Liver (tissue), 9 donors: Measurements from ENCODE around the gene CDH7. TPM values are rescaled to one million over a fixed set of nuclear protein-coding genes. Genes with fewer than 3 reads are reported as not detected.

Source experiments
- DNase-seq: peaks from one replicate; pipeline ENCODE4 v3.0.0-alpha.2; 2017; ENCODE audit warnings: low spot score
- H3K27ac ChIP-seq, 2 donors: one replicate each; pipeline ENCODE4 v1.7.0; 2013; ENCODE audit warnings: inconsistent platforms in 2 of 2, low read length in 2 of 2, control low read depth in 1 of 2, low read depth in 1 of 2, mild to moderate bottlenecking in 1 of 2
- H3K27me3 ChIP-seq, 4 donors: one replicate each; pipeline versions ENCODE4 v1.6.1 to v1.7.0; 2013; ENCODE audit warnings: low read length in 3 of 4, inconsistent platforms in 1 of 4, mild to moderate bottlenecking in 1 of 4, moderate library complexity in 1 of 4; ENCODE audit not compliant: control insufficient read depth in 4 of 4, insufficient read depth in 4 of 4
- H3K36me3 ChIP-seq, 4 donors: one replicate each; pipeline versions ENCODE4 v1.6.1 to v1.7.0; 2013; ENCODE audit warnings: low read length in 3 of 4, mild to moderate bottlenecking in 3 of 4, low read depth in 1 of 4, moderate library complexity in 1 of 4; ENCODE audit not compliant: control insufficient read depth in 4 of 4, insufficient read depth in 3 of 4
- H3K4me1 ChIP-seq, 4 donors: one replicate each; pipeline versions ENCODE4 v1.6.1 to v1.7.0; 2013; ENCODE audit warnings: low read length in 3 of 4, mild to moderate bottlenecking in 3 of 4, moderate library complexity in 1 of 4; ENCODE audit not compliant: control insufficient read depth in 4 of 4, insufficient read depth in 4 of 4
- H3K4me3 ChIP-seq, 3 donors: one replicate each; pipeline versions ENCODE4 v1.6.1 to v1.7.0; 2013; ENCODE audit warnings: low read length in 3 of 3, control low read depth in 1 of 3, low read depth in 1 of 3, mild to moderate bottlenecking in 1 of 3
- H3K9ac ChIP-seq, 2 donors: one replicate each; pipeline ENCODE4 v1.7.0; 2013; ENCODE audit warnings: low read length in 2 of 2, mild to moderate bottlenecking in 2 of 2, moderate library complexity in 2 of 2, control low read depth in 1 of 2, low read depth in 1 of 2
- H3K9me3 ChIP-seq, 4 donors: one replicate each; pipeline versions ENCODE4 v1.6.1 to v1.7.0; 2013; ENCODE audit warnings: low read length in 3 of 4; ENCODE audit not compliant: control insufficient read depth in 4 of 4
- CTCF ChIP-seq: fragments of 150-350 bp; IDR thresholded peaks from 2 replicates; pipeline ENCODE4 v1.5.1; 2017; ENCODE audit warnings: improper control_type of control experiment, low read depth, low read length; ENCODE audit not compliant: missing input control
- FOXA1 ChIP-seq: IDR thresholded peaks from 2 replicates; pipeline ENCODE4 v1.6.1; 2016; ENCODE audit warnings: antibody characterized with exemption
- GABPA ChIP-seq, 2 donors: IDR thresholded peaks in 1 of 2; conservative IDR thresholded peaks in 1 of 2; 2 replicates each; pipeline ENCODE4 v1.6.1; 2016; ENCODE audit warnings: antibody characterized with exemption in 2 of 2, mild to moderate bottlenecking in 1 of 2, moderate library complexity in 1 of 2
- HNF4G ChIP-seq: IDR thresholded peaks from 2 replicates; pipeline ENCODE4 v1.6.1; 2016; ENCODE audit warnings: antibody characterized with exemption
- JUND ChIP-seq, 2 donors: IDR thresholded peaks; 2 replicates each; pipeline ENCODE4 v1.6.1; 2016; ENCODE audit warnings: antibody characterized with exemption in 2 of 2
- NR2F2 ChIP-seq: IDR thresholded peaks from 2 replicates; pipeline ENCODE4 v1.6.1; 2016; ENCODE audit warnings: antibody characterized with exemption
- RAD21 ChIP-seq, 2 donors: IDR thresholded peaks; 2 replicates each; pipeline ENCODE4 v1.6.1; 2016; ENCODE audit warnings: antibody characterized with exemption in 2 of 2, mild to moderate bottlenecking in 2 of 2
- REST ChIP-seq: IDR thresholded peaks from 2 replicates; pipeline ENCODE4 v1.6.1; 2016; ENCODE audit warnings: antibody characterized with exemption, mild to moderate bottlenecking
- SP1 ChIP-seq: IDR thresholded peaks from 2 replicates; pipeline ENCODE4 v1.6.1; 2018; ENCODE audit warnings: antibody characterized with exemption, mild to moderate bottlenecking
- YY1 ChIP-seq: IDR thresholded peaks from 2 replicates; pipeline ENCODE4 v1.6.1; 2016; ENCODE audit warnings: antibody characterized with exemption, mild to moderate bottlenecking
- ZBTB33 ChIP-seq: IDR thresholded peaks from 2 replicates; pipeline ENCODE4 v1.6.1; 2016; ENCODE audit warnings: antibody characterized with exemption
- WGBS: extraction: QIAGEN DNeasy Blood & Tissue Kit; methylation state at CpG from one replicate; pipeline ENCODE4 v1.1.7; 2013; 5-methylcytosine and 5-hydroxymethylcytosine counted together
- polyA plus RNA-seq, 2 donors: library from polyadenylated mRNA; stranded (reverse) in 1 of 2; unstranded in 1 of 2; fragments of 200-250 nt in 1 of 2; fragments of >200 nt in 1 of 2; fragmentation: Nextera tagmentation in 1 of 2; extraction: Ambion mirVana in 1 of 2; gene quantifications; one replicate each; pipeline versions ENCODE4 v1.2.1 to v1.2.3, GENCODE V29; 2013 to 2015
- total RNA-seq, 2 donors: library from RNA; depleted of rRNA; stranded (reverse); fragments of >200 nt; gene quantifications; one replicate each; pipeline ENCODE4 v1.2.3, GENCODE V29; 2014
- TF ChIP-seq, protein P1 (sequence below): IDR thresholded peaks from 2 replicates; pipeline ENCODE4 v1.6.1; 2016; ENCODE audit warnings: antibody characterized with exemption
- TF ChIP-seq, protein P2 (sequence below): IDR thresholded peaks from 2 replicates; pipeline ENCODE4 v1.6.1; 2016; ENCODE audit warnings: antibody characterized with exemption
- donor health status: healthy.
- donor health status: healthy.
- donor health status: healthy.
- donor health status: healthy.
- donor health status: healthy.

CDH7 gene
- total and polyA plus RNA-seq, 4 donors = under 0.01 TPM; not detected in 3

DNA sequence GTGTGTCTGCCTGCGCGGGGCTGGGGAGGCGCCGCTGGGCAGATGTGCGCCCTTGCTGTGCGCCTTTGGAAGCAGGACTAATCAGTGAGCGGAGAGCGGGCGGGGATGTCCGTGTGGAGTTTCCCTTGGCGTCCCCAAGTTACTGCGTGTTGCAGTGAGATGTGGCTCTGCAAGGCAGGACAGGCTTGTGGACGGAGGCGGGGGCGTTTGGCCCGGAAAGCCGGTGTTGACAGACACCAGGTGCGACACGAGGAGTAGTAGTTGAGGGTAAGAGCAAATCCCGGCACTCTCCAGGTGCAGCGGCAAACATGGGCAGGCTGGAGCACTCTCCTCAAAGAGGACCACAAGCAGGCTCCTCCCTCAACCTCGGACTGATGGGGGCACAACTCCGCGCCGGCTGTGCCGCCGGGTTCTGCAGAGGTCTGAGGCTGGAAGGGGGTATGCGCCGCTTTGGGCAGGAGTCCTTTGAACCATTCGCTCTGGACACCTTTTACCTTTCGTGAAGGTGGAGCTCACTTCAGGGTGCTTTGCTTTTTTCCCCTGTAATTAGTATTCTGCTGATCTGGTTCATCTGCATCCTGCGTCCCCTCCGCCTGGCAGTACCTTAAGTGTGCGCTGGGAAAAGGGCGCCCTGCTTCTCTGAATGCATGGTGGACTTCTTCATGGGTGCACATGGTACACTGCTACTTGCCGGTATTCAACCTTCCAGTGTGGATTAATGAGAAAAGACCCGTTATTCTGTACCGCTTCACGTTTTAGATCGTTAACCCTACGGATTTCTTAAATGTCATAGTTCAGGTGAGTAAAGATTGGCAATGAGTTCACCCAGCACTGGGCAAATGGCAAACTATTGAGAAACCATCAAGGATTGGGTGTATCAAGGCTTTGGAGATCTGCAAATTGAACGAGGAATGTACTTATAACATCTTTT, 608 bp downstream of the CDH7 start (continued):
- no peak for TF ChIP-seq RAD21 (IDR thresholded peaks at IDR 0.05)
- TF ChIP-seq JUND (IDR thresholded peaks at IDR 0.05) = no peak
- TF ChIP-seq, protein P1, sequence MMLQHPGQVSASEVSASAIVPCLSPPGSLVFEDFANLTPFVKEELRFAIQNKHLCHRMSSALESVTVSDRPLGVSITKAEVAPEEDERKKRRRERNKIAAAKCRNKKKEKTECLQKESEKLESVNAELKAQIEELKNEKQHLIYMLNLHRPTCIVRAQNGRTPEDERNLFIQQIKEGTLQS = no peak

GRCh38 chr18:65752625-65753325, 2.0 kb downstream of the CDH7 start:
- no peaks in the 10 kb centered on the region for H3K9me3 ChIP-seq
- H3K4me1 ChIP-seq = peaks cover 6 to 12% (median 10%) of the 10 kb centered on the region in 4 donors
- no peak overlapping the region for H3K4me3 ChIP-seq
- no peak overlapping the region for H3K27ac ChIP-seq
- peaks cover 0 to 8% (median 2%) of the 10 kb centered on the region in 4 donors for H3K27me3 ChIP-seq
- TF ChIP-seq ZBTB33 (no peak), RAD21 (IDR thresholded peaks at IDR 0.05) (no peak), FOXA1 (no peak), YY1 (no peak), SP1 (no peak), GABPA (IDR thresholded peaks at IDR 0.05 in 1 of 2, conservative IDR thresholded peaks at IDR 0.05 in 1 of 2) (no peak), NR2F2 (no peak), REST (no peak), CTCF (no peak), HNF4G (no peak)
- TF ChIP-seq, protein P2, sequence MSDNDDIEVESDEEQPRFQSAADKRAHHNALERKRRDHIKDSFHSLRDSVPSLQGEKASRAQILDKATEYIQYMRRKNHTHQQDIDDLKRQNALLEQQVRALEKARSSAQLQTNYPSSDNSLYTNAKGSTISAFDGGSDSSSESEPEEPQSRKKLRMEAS = no peak
- TF ChIP-seq, protein P1 = no peak
- no peak for DNase-seq
- H3K36me3 ChIP-seq = no peaks in the 10 kb centered on the region
- 49% methylated on average over 5 of the region's 5 CpGs for WGBS
- no peak overlapping the region for H3K9ac ChIP-seq
